ENCODE results near the gene FBXO28.

Gene FBXO28

DNA sequence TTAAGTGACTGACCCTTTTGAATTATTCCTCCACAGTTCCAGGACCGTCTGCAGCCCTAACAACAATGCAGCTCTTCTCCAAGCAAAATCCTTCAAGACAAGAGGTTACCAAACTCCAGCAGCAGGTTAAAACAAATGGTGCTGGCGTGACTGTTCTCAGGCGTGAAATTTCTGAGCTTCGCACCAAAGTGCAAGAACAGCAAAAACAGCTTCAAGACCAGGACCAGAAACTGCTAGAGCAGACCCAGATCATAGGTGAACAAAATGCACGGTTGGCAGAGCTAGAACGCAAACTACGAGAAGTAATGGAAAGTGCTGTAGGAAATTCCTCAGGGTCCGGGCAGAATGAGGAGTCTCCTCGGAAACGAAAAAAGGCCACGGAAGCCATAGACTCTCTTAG, 43.4 kb downstream of the FBXO28 start:
- DNase-seq (ENCODE audit: low spot score) = no peak

DNA sequence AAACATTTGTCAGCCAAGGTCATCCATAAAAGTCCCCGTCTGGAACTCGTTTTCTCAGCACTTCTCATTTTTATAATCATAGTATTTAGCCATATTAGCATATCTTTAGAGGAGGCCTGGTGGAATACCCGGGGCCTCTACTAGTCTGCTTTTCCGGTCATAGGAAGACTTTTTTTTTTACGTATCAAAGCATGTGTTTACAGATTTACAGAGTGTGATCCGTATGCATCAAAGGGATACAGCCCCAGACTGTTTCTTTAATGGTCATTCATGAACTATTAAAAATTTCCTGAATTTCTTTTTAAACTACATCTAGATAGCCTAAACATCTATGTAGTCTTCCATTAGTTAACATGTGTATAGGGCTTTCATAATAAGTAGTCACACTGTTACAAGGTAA, 45.6 kb downstream of the FBXO28 start:
- DNase-seq (ENCODE audit: low spot score) = no peak

DNA sequence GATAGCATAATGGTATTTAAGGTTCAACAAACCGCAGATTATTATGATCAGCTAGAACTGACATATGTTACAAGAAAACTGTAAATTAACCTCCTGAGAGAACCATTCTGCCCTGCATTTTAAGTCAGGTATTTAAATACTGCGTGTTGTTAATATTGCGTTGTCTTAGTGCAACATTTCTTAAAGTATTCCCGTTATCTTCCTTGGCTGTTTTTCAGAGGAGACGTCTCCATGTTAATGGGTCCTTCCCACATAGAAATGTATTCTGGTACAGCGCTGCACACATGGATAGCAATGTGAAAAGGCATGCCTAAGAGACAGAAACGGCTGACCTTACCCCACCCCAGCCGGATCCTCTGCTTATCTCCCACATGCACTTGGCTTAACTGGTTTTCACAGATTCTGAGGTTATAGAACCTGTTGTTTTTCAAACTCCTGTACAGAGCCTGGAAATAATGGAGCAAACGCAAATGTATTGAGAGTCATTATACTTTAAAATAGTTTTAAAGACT, 46.3 kb downstream of the FBXO28 start:
- DNase-seq (ENCODE audit: low spot score) = no peak

DNA sequence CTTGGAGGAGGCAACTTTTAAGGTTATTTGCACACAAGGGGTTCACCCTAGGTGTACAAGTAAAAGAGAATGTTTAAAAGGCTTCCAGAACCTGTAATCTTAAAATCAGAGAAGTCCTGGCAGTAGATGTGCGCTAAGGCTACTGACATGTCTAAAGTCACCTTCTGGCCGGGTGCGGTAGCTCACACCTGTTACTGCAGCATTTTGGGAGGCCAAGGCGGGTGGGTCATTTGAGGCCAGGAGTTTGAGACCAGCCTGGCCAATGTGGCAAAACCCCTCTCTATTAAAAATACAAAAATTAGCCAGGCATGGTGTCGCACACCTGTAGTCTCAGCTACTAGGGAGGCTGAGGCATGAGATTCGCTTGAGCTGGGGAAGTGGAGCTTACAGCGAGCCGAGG, 48.9 kb downstream of the FBXO28 start:
- no peak for DNase-seq (ENCODE audit: low spot score)

DNA sequence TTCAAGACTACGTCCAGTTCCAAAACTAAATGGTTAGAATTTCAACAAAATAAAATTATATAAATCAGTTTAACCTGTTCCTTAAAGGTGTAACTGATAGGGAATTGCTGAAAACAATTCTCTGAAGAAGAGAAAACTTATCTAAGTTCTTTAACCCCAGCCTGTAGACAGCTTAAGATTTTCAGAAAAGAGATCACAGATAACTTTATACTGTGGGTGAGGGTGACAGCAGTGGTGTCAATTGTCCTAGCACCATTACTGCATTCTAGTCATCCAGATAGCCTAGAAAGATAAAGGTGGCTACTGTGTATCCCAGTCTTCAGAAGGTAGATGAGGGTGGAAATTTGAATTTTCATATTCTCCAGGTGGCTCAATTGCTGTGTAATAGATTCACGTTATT, 49.4 kb downstream of the FBXO28 start:
- DNase-seq (ENCODE audit: low spot score) = no peak

DNA sequence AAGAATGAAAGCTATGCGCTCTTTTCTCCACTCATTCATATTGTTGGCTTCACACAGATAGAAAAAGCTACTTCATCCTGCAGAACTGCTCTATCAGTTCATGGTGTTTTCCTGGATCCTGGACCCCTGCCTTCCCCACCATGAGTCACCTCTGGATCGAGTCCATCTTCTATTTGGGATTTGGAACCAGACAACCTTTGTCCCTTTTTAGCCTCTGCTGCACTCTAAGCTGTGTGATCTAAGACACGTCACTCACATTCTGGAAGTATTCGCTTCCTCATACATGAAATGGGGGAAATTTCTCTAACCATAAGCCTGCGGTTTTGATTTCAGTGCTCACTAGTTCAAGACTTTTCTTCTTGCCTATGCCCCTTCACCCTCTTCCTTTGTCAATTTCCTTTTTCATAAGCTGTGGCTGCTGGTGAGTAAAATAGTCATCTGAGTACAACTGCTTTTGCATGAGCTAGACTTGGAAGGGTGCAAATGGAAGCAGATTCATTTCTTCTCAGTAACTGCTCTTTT, 55.0 kb downstream of the FBXO28 start:
- DNase-seq (ENCODE audit: low spot score) = peak; percentile 36

DNA sequence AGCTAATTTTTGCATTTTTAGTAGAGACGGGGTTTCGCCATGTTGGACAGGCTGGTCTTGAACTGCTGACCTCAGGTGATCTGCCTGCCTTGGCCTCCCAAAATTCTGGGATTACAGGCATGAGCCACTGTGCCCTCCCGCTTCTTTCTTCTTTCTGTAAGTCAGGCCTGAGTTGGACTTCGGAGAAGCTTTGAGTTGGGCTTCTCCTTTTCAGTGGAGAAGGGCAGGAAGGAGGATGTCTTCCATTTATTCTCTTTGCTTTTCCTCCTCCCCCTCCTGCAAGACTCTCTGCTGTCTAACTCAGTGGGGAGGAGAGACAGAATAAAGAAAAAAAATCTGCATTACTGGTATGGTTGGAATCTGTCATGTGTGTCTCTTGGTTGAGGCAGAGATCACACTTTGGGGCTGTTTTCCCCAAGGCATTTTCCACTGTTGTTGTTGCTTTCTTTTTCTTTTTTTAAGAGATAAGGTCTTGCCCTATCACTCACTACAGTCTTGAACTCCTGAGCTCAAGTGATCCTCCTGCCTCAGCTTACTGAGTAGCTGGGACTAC, 55.9 kb downstream of the FBXO28 start:
- DNase-seq (ENCODE audit: low spot score) = no peak

DNA sequence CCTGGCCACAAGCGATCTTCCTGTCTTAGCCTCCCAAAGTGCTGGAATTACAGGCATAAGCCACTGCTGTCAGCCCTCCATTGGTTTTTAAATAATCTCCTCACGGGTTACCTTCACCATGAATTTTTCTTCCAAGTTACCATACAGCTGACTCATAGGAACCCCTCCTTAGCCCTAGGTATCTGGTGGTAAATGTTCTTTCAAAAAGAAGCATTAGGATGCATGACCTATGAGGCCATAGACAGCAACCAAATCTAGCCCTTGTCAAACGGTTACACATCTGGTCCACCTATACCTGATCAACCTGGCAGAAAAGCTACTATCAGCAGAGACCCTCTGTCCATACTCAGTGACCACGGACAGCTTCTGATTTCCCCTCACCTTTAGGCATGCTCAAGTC, 56.4 kb downstream of the FBXO28 start:
- DNase-seq (ENCODE audit: low spot score) = no peak

DNA sequence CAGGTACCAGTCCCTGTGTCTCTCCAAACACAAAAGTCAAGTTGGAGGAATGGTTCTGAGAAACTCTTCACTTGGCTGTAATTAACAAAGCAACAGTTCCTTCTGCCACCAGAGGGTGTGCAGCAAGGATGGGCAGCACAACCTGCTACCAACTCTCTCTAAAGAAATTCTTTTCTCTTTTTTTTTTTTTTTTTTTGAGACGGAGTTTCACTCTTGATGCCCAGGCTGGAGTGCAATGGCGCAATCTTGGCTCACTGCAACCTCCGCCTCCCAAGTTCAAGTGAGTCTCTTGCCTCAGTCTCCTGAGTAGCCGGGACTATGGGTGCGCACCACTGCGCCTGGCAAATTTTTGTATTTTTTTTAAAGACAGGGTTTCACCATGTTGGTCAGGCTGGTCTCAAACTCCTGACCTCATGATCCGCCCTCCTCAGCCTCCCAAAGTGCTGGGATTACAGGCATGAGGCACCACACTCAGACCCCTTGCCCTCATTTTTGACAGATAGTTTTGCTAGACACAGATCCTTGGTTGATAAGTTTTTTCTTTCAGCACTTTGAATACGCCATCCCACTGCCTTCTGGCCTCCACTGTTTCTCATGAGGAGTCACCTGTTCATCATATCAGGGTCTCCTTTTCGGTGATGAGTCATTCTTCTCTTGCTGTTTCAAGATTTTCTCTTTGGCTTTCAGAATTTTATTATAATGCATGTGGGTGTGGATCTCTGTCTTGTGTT, 57.0 kb downstream of the FBXO28 start:
- no peak for DNase-seq (ENCODE audit: low spot score)

DNA sequence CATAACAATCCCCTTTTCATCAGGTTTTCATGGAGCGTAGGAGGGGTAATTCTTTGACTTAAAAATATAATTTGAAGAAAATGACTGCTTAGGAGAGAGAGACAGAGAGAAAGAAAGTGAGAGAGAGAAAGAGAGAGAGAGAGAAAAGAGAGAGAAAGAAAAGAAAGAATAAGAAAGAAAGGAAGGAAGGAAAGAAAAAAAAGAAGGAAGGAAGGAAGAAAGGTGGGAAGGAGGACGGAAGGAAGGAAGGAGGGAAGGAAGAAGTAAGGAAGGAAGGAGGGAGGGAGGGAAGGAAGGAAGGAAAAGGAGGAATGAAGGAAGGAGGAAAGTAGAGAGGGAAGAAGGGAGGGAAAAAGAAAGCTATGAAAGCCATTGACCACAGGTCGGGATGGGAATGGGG, 58.3 kb downstream of the FBXO28 start:
- no peak for DNase-seq (ENCODE audit: low spot score)

DNA sequence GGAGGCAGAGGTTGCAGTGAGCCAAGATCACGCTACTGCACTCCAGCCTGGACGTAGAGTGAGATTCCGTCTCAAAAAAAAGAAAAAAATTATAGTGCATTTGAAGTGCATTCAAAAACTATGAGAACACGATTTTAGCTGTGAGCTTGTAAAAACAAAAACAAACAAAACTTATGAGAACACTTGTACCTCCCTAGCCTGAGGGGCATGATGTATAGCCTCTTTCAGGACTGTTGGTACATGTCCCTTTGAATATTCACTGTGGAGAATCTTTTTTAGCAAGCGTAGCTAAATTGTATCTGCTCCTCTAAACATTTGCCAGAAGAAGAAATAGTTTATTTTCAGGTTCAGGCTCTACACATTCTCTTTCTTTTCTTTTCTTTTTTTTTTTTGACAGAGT, 59.6 kb downstream of the FBXO28 start:
- no peak for DNase-seq (ENCODE audit: low spot score)

DNA sequence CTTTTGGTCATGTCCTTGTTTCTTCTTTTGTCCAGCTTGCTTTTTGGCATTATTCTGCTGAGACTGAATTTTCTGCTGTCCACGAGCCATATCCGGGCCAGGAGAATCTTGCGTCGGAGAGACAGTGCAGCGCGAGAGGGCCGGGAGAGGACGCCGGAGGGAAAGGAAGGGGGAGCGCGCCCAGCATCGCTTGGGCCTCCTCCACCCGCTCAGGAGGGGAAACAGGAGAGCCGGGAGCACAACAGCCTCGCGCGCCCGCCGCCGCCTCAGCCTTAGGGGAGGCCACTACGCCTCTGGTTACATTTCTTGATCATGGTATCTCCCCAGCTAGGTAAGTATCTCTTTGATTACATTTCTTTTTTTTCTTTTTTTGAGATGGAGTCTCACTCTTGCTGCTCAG, 61.7 kb downstream of the FBXO28 start:
- no peak for DNase-seq (ENCODE audit: low spot score)

DNA sequence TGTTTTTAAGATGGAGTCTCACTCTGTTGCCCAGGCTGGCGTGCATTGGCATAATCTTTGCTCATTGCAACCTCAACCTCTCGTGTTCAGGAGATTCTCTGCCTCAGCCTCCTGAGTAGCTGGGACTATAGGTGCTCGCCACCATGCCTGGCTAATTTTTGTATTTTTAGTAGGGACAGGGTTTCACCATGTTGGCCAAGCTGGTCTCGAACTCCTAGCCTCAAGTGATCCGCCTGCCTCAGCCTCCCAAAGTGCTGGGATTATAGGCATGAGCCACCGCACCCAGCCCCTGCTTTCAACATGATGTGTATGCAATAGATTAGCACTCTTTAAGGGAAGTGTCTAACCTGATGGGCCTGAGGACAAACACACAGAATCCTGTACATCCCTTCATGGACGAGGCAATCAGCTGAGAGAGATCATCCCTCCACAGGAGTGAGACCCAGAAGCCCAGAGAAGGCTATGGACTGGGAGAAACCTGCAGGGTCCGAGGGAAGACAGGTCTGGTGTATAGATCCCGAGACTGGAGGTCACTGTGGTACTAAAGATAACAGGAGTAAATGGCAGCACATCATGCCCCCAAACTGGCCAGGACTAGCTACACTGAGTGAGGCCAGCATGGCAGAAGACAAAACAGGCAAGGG, 63.6 kb downstream of the FBXO28 start:
- no peak for DNase-seq (ENCODE audit: low spot score)

DNA sequence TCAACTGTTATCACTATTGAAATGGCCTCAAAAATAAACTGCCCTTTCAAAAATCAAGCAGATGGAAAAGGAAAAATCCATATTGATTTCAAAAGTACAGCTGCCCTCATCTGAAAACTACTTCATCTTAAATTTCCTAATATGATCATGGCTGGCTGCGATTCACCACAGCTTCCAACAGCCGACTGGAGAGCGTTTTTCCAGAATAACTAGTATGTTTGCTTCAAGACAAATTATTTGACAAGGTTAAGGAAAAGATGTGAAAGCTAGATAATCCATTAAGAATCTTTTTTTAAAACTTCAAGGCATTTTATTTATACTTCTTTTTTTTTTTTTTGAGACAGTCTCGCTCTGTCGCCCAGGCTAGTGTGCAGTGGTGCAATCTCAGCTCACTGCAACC, 65.0 kb downstream of the FBXO28 start:
- DNase-seq (ENCODE audit: low spot score) = no peak

DNA sequence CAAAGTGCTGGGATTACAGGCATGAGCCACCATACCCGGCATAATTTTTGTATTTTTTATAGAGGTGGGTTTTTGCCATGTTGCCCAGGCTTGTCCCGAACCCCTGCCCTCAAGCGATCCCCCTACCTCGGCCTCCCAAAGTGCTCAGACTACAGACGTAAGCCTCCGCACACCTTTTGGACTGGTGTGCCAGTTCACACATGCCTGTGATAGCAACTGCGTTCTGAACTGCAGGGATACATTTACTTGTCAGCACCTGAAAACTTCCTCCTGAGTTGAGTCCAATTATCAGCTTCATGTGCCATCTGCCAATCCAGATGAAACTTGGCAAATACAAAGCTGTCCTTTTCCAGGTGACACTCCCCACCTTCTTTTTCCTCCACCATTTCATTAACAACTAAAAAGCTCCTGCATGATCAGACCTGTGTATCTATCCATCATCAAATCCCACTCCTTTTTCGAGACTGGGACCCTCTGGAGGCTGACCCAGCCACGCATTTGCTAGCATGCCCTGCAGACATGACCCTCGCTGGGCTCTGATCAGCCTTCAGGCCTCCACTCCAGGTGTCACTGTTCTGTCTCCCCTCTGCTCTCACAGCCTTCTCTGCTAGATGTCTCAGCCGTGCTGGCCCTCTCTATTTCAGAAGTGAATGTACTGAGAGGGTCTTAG, 67.0 kb downstream of the FBXO28 start:
- DNase-seq (ENCODE audit: low spot score) = no peak

DNA sequence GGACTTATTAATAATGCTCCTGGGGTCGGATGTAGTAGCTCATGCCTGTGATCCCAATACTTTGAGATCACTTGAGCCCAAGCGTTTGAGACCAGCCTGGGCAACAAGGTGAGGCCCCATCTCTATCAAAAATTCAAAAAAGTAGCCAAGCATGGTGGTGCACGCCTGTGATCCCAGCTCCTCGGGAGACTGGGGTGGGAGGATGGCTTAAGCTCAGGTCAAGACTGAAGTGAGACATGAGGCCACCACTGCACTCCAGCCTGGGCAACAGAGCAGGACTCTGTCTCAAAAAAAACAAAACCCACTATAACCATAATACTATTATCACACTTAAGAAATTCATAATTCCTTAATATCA, 67.5 kb downstream of the FBXO28 start:
- DNase-seq (ENCODE audit: low spot score) = no peak

DNA sequence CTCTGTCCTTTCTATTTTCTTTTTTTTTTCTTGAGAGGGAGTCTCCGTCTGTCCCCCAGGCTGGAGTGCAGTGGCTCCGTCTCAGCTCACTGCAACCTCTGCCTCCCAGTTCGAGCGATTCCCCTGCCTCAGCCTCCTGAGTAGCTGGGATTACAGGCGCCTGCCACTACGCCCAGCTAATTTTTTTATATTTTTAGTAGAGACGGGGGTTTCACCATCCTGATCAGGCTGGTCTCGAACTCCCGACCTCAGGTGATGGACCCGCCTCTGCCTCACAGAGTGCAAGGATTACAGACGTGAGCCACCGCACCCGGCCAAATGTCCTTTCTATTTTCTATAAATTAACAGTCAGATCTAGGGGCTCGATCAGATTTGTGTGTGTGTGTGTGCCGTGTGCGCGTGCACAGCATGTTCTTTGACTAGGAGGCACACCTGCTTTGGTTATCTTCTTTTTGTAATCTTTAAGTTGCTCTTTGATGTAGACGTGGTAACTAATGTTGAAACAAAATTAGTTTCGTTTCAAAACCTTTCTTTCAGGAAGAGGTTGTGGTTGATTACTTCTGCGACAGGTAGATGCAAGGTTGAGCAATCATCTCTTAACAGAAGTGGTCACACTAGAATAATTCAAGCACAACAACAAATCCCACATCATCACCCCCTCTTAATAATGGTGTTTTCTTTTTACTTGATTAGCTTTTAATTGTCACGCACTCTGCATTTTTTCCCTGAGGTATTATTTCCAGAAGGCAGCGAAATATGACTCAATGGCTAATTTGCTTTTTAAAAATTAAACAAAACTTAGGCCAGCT, 68.3 kb downstream of the FBXO28 start:
- peak; percentile 32 for DNase-seq (ENCODE audit: low spot score)

DNA sequence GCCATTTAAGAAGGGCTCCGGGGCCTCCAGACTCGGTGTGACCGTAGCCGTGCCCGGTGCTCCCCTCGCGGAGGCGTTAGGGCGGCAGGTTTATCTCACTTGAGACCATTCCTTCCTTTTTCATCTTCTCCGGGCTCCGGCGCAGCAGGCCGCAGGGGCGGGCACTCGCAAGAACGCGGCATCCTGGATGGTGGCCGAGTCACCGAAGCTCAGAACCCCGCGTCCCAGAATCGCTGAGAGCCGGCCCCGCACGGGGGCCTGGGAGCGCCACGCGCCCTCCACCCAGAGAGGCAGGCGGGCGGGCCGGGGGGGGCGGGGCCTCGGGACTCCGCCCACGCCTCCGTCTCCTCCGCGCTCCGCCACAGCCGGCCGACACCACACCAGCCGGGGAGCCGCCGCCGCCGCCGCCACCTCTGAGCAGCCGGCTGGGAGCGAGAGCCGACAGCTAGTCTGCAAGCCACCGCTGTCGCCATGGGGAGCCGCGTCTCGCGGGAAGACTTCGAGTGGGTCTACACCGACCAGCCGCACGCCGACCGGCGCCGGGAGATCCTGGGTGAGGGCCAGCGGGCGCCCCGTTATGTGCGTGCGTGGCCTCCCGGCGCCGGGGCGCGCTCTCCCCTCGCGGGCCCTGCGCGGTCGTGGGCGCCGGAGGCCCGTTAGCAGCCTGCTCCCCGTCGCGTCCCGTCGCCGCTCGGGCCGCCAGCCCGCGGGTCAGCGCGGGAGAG, 69.1 kb downstream of the FBXO28 start, which contains the start of gene DEGS1:
Gene DEGS1, plus strand, starts transcription at position 375 of the 725 bp plus-strand sequence. Its CDS starts 97 bp downstream, at position 472.
- peak; percentile 87 for DNase-seq (ENCODE audit: low spot score)

DNA sequence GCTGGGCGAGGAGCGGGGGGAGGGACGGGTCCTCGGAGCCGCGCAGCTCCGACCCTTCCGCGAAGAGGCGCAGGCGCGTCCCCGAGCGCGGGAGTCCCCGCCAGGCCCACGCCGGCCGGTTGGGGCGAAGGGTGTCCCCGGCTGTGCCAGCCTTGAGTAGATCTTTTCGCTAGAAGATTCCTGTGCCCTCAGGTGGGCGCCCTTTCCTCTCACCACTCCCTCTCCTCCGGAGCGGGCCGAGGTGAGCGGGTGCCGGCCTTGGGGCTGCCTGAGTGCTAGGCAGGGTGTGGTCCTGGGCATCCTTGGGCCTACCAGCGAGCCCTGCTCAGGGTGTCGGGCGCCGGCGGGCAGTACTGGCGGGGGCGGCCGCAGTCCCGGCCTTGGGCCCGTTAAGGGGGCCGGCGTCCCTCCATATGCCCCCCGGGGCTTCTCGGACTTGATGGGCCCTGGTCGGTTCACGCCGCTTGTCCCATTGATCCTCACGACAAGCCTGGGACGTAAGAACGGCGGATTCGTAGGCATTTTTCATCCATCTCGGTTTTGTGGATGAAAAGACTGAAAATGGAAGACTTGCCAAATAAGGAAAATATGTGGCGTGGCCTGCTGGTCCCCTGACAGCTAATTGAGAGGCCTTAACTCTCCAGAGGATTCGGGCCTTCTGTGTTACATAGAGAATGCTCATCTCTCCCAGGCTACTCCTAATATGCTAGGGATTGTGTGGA, 69.8 kb downstream of the FBXO28 start:
- DNase-seq (ENCODE audit: low spot score) = peak; percentile 49

DNA sequence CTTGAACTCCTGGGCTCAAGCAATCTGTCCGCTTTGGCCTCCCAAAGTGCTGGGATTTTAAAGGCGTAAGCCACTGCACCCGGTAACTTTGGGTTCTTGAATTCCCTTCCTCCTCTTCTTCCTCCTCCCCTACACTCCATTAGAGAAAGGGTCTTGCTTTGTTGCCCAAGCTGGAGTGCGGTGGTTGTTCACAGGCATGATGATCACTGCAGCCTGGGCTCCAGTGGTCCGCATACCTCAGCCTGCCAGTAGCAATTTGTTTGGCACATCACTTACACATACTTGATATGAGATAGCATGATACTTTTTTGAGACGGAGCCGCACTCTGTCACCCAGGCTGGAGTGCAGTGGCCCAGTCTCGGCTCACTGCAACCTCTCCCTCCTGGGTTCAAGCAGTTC, 71.3 kb downstream of the FBXO28 start:
- DNase-seq (ENCODE audit: low spot score) = no peak
